Smooth muscle cell (in vitro differentiated cells): ENCODE results near the gene MAP2. TPM values are rescaled to one million over a fixed set of nuclear protein-coding genes. Genes with fewer than 3 reads are reported as not detected.

Experiments used
- DNase-seq: peaks from one replicate; lab custom pipeline; 2025; ENCODE audit not compliant: unreplicated experiment; lab: John Stamatoyannopoulos, UW
- H2AFZ ChIP-seq: fragments of 200-600 bp; sonication (generic); 2 replicates; pipeline ENCODE4 v1.6.0; 2016; ENCODE audit warnings: antibody characterized with exemption, low read depth, mild to moderate bottlenecking
- H3F3A ChIP-seq: fragments of 200-600 bp; sonication (generic); 2 replicates; pipeline ENCODE4 v1.6.0; 2017; ENCODE audit warnings: antibody characterized with exemption, low read depth
- H3K27ac ChIP-seq: fragments of 200-600 bp; sonication (generic); 2 replicates; pipeline ENCODE4 v1.5.1; 2016; ENCODE audit warnings: low read depth, mild to moderate bottlenecking
- H3K27me3 ChIP-seq: fragments of 200-600 bp; sonication (generic); 2 replicates; pipeline ENCODE4 v1.6.1; 2016; ENCODE audit warnings: low read depth, mild to moderate bottlenecking
- H3K36me3 ChIP-seq: fragments of 200-600 bp; sonication (generic); 2 replicates; pipeline ENCODE4 v1.5.1; 2016; ENCODE audit warnings: low read depth
- H3K4me1 ChIP-seq: fragments of 200-600 bp; sonication (generic); 2 replicates; pipeline ENCODE4 v1.5.1; 2016; ENCODE audit warnings: low read depth
- H3K4me2 ChIP-seq: fragments of 200-600 bp; sonication (generic); 2 replicates; pipeline ENCODE4 v1.6.0; 2016; ENCODE audit warnings: mild to moderate bottlenecking
- H3K4me3 ChIP-seq: fragments of 200-600 bp; sonication (generic); 2 replicates; pipeline ENCODE4 v1.5.1; 2016; ENCODE audit warnings: mild to moderate bottlenecking
- H3K79me2 ChIP-seq: fragments of 200-600 bp; sonication (generic); 2 replicates; pipeline ENCODE4 v1.6.0; 2016; ENCODE audit warnings: low read depth, mild to moderate bottlenecking
- H3K9ac ChIP-seq: fragments of 200-600 bp; sonication (generic); 2 replicates; pipeline ENCODE4 v1.6.0; 2016; ENCODE audit warnings: low read depth
- H3K9me3 ChIP-seq: fragments of 200-600 bp; sonication (generic); replicated peaks from 2 replicates; pipeline ENCODE4 v1.5.1; 2016; ENCODE audit warnings: low read depth
- H4K20me1 ChIP-seq: fragments of 200-600 bp; sonication (generic); 2 replicates; pipeline ENCODE4 v1.6.0; 2016; ENCODE audit warnings: low read depth
- WGBS: methylation state at CpG from one replicate; pipeline ENCODE4 v1.1.7; 2016; ENCODE audit warnings: low lambda C conversion rate; 5-methylcytosine and 5-hydroxymethylcytosine counted together
- polyA plus RNA-seq: library from polyadenylated mRNA; unstranded; fragments of >200 nt; fragmentation: Nextera tagmentation; extraction: Ambion mirVana; gene quantifications from 2 replicates; pipeline ENCODE4 v1.2.1, GENCODE V29; 2016
- total RNA-seq: library from RNA; depleted of rRNA; stranded (reverse); fragments of >200 nt; gene quantifications from 2 replicates; pipeline ENCODE4 v1.2.3, GENCODE V29; 2014
- TF ChIP-seq, protein P1 (sequence below): fragments of 200-600 bp; sonication (generic); IDR thresholded peaks from 2 replicates; pipeline ENCODE4 v1.5.1; 2017; ENCODE audit warnings: borderline replicate concordance, mild to moderate bottlenecking, antibody characterized with exemption; ENCODE audit not compliant: insufficient read depth, poor library complexity, severe bottlenecking

Gene MAP2
- total and polyA plus RNA-seq, 2 experiments from 2014 or later: 1.8 to 18.7 TPM

DNA sequence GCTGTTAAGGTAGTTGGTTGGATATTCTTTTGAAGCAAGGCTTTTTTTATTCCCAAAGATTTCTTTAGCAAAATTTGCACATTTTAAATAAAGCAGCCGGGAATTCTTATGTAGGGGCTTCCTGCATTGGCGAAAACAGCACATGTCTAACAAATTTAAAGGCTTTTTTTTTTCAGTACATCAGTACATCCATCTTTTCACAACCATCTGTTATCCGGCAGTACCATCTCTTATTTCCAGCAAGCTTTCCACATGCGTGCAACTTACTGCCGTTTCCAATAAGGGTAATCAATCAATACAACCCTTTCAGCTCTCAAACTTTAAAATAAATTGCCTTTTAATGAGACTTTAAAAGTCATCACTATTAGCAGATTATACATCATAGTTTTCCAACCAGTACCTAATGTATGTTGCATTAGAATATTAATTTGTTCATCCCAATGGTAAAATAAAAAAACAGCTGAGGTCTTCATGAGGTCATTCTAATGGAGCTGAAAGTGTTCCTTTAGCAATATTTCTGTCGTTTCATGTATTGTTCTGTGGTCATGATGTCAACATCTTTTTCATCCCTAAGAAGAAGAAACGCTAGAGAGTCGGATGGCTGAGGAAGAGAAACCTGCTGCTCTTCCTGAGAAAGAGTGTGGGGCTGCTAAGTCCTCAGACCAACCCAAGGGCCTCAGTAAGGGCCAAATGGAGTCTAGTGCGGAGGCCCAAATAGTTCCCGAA is 266.3 kb downstream of the MAP2 start:
- no peak for DNase-seq
- Histone ChIP-seq H3K4me1 (no peaks in the 10 kb centered on the region), H3K9ac (no peak overlapping the region), H3K79me2 (no peaks in the 10 kb centered on the region), H4K20me1 (no peaks in the 10 kb centered on the region), H3K9me3 (no peaks in the 10 kb centered on the region), H3F3A (no peaks in the 10 kb centered on the region), H3K4me3 (no peak overlapping the region), H2AFZ (no peak overlapping the region), H3K27me3 (peaks cover 2% of the 10 kb centered on the region), H3K27ac (no peak overlapping the region), H3K4me2 (no peak overlapping the region), H3K36me3 (no peaks in the 10 kb centered on the region)
- TF ChIP-seq, protein P1, sequence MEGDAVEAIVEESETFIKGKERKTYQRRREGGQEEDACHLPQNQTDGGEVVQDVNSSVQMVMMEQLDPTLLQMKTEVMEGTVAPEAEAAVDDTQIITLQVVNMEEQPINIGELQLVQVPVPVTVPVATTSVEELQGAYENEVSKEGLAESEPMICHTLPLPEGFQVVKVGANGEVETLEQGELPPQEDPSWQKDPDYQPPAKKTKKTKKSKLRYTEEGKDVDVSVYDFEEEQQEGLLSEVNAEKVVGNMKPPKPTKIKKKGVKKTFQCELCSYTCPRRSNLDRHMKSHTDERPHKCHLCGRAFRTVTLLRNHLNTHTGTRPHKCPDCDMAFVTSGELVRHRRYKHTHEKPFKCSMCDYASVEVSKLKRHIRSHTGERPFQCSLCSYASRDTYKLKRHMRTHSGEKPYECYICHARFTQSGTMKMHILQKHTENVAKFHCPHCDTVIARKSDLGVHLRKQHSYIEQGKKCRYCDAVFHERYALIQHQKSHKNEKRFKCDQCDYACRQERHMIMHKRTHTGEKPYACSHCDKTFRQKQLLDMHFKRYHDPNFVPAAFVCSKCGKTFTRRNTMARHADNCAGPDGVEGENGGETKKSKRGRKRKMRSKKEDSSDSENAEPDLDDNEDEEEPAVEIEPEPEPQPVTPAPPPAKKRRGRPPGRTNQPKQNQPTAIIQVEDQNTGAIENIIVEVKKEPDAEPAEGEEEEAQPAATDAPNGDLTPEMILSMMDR: no peak
- 91% methylated on average over 10 of the region's 10 CpGs for WGBS

DNA sequence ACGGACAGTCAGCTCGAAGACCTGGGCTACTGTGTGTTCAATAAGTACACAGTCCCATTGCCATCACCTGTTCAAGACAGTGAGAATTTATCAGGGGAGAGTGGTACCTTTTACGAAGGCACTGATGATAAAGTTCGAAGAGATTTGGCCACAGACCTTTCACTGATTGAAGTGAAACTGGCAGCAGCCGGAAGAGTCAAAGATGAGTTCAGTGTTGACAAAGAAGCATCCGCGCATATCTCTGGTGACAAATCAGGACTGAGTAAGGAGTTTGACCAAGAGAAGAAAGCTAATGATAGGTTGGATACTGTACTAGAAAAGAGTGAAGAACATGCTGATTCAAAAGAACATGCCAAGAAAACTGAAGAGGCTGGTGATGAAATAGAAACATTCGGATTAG is 270.9 kb downstream of the MAP2 start:
- no peaks in the 10 kb centered on the region for H3K36me3 ChIP-seq
- TF ChIP-seq, protein P1: no peak
- no peak overlapping the region for H3K9ac ChIP-seq
- DNase-seq: no peak
- no peak overlapping the region for H3K4me2 ChIP-seq
- H4K20me1 ChIP-seq: no peaks in the 10 kb centered on the region
- H3K4me1 ChIP-seq: no peaks in the 10 kb centered on the region
- WGBS: 92% methylated on average over 8 of the region's 8 CpGs
- no peaks in the 10 kb centered on the region for H3K79me2 ChIP-seq
- H3K27me3 ChIP-seq: peaks cover 7% of the 10 kb centered on the region
- no peak overlapping the region for H3K4me3 ChIP-seq
- no peak overlapping the region for H3K27ac ChIP-seq
- H3K9me3 ChIP-seq: no peaks in the 10 kb centered on the region
- H2AFZ ChIP-seq: no peak overlapping the region
- no peaks in the 10 kb centered on the region for H3F3A ChIP-seq

DNA sequence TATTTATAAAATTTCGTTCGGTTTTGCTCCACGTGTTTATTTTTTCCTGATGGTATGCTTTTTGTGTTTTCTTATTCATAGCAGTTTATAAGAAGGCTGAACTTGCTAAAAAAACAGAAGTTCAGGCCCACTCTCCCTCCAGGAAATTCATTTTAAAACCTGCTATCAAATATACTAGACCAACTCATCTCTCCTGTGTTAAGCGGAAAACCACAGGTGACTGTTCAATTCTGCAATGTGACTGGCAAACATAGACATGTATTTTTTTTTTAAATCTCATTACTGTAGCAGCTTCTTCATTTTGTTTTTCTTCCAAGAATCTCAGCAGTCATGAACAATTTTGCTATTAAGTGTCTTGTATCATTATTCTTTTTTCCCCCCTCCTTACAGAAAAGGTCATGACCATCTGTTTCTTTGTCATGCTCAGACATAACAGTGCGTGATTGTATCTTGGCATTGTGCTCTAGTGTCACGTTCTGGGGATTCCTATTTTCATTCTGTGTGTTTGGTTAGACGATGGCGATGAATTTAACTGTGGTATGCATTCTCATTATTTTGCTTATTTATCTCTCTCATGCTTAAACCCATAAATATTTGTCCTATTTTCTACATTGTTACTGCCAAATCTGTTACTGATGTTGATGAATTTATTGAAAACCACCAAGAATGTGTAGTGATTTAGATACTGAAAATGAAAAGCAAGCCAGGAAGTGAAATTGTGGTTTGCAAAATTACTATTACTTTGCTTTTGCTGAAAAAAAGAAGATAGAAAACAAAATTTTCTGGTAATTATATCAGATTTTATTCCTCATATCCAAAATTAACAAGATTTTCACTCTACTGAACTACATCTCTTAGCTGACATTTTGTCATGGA is 273.2 kb downstream of the MAP2 start:
- Histone ChIP-seq H3K9me3 (no peaks in the 10 kb centered on the region), H3K27ac (no peak overlapping the region), H3K4me1 (no peaks in the 10 kb centered on the region), H3K27me3 (peaks cover 12% of the 10 kb centered on the region), H4K20me1 (no peaks in the 10 kb centered on the region), H3F3A (no peaks in the 10 kb centered on the region), H3K4me3 (no peak overlapping the region), H3K36me3 (no peaks in the 10 kb centered on the region), H3K9ac (no peak overlapping the region), H3K4me2 (no peak overlapping the region), H2AFZ (no peak overlapping the region), H3K79me2 (no peaks in the 10 kb centered on the region)
- 84% methylated on average over 8 of the region's 8 CpGs for WGBS
- TF ChIP-seq, protein P1: no peak
- no peak for DNase-seq
